HG02973 (cell line): Measurements from ENCODE around the gene ENPP6.

Source experiments
- ATAC-seq: cut with Tn5 transposase; IDR thresholded peaks from one replicate; pipeline ENCODE4 v1.9.1; 2021; ENCODE audit warnings: moderate library complexity; ENCODE audit not compliant: unreplicated experiment

ENPP6 gene

DNA sequence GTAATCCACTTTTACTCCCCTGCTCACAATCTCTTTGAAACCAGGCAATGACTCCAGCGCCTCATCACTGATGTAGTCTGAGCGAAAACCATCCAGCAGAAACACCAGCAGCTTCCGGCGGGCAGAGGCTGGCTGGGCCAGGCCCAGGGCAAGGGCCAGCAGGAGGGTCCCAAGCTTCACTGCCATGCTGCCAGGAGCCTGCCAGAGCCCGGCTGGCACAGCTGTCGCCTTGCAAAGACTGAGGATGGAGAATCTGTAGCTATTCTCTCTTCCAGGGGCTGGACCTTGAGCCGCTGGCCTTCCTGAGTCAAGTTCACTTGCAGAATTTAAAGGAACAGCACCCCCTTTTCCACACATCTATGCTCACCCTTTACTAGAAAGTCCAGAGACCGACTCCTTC, at the start of gene ENPP6:
Gene ENPP6, minus strand, starts transcription at position 240 of the 400 bp plus-strand sequence. Its CDS starts 54 bp downstream, at position 186.
- no peak for ATAC-seq

DNA sequence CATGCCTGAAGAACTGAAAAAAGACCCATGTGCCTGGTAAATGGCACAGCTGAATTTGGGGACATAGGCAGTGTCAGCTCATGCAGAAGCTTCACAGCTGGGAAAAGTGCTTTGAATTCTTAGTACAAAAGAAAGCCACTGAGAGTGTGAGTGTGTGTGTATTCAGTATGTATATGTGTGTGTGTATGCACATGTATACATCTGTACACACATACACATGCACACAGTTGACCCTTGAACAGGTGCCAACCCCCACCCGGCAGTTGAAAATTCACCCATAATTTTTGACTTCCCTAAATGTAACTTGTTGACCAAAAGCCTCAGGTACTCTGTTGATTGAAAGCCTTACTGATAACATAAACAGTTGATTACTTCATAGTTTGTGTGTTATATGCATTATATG, 49.5 kb upstream of the ENPP6 start:
- no peak for ATAC-seq

DNA sequence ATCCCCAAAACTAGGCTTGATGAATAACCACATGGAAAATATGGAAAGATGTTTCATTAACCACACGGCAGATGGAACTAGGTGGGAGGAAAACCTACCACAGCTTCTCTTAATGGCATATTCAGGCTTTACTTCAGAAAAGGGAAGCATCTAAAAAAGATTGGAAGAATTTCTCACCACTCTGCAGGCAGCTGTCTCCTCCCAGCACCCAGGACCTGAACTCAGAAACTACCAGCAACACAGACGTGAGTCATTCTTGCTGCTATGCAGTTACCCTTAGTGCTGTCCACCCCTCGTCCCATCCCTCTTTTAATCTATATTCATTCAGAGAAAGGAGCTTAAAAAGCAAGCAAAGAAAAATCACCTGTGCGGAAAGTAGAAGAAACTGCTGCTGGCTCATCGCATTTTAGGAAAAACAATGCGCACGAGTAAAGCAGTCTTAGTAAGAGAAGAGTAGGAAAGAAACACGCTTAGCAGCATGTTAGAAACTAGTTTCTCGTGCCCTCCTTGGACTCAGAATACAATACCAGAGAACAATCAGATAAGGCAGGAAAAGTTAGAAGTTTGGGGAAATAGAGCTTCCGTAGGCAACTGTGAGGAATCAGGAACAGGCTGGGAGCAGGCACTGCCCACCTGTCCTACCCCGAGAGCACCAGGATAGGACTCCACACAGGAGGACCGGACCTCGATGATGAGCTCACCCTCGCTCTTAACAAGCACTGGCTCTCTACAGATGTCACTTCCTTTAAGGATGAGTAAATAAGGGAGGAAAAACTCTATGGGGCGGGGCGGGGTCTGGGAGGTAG, 48.1 kb upstream of the ENPP6 start:
- no peak for ATAC-seq

- ATAC-seq = no peak
Measured at GRCh38 chr4:184263910-184264732, 46.4 kb upstream of the ENPP6 start.

- ATAC-seq = no peak
Measured at GRCh38 chr4:184263461-184263860, 45.8 kb upstream of the ENPP6 start.

DNA sequence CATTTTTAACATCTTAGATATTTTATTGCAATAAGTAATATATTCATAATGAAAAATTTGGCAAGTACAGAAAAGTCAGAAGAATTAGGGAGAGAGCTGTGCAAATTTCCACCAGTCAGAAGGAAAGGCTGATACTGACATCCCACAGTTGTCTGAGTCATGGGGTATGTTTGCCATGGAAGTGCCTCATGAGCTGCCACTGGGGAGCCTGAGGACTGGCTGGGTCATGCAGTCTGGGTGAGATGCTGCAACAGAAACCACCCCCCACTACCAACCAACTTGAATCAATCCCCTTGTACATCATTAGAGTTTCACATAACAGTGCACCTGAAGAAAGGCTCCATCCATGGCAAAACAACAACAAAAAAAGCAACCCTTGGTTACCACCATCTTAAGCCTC, 45.2 kb upstream of the ENPP6 start:
- no peak for ATAC-seq

GRCh38 chr4:184261246-184261645, 43.6 kb upstream of the ENPP6 start:
- no peak for ATAC-seq

DNA sequence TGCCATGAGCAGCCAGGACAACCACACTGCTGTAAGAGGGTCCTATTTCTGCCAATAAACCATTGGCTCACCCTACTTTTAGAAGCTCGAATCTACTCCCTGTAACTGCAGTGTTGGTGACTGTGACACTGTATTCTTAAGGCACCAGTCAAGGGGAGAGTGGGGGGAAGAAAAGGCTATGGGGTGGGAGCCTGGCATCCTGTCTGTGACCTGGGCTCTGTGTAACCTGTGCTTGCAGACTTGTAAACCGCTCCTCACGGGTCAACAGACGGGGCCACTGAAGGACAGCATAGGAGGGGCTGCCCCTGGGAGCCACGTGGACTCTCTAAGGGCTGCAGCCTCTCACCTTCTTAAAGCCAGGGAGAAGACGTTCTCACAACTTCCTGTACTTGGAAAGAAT, 42.2 kb upstream of the ENPP6 start:
- ATAC-seq = no peak

GRCh38 chr4:184259081-184259480, 41.4 kb upstream of the ENPP6 start:
- no peak for ATAC-seq

- ATAC-seq = no peak
Measured at GRCh38 chr4:184255871-184256642, 38.4 kb upstream of the ENPP6 start.

- ATAC-seq = no peak
Measured at GRCh38 chr4:184255361-184255760, 37.7 kb upstream of the ENPP6 start.

GRCh38 chr4:184253072-184253420, 35.4 kb upstream of the ENPP6 start:
- no peak for ATAC-seq

- no peak for ATAC-seq
Measured at GRCh38 chr4:184252136-184253071, 34.7 kb upstream of the ENPP6 start.

GRCh38 chr4:184251670-184251980, 34.0 kb upstream of the ENPP6 start:
- ATAC-seq = no peak

DNA sequence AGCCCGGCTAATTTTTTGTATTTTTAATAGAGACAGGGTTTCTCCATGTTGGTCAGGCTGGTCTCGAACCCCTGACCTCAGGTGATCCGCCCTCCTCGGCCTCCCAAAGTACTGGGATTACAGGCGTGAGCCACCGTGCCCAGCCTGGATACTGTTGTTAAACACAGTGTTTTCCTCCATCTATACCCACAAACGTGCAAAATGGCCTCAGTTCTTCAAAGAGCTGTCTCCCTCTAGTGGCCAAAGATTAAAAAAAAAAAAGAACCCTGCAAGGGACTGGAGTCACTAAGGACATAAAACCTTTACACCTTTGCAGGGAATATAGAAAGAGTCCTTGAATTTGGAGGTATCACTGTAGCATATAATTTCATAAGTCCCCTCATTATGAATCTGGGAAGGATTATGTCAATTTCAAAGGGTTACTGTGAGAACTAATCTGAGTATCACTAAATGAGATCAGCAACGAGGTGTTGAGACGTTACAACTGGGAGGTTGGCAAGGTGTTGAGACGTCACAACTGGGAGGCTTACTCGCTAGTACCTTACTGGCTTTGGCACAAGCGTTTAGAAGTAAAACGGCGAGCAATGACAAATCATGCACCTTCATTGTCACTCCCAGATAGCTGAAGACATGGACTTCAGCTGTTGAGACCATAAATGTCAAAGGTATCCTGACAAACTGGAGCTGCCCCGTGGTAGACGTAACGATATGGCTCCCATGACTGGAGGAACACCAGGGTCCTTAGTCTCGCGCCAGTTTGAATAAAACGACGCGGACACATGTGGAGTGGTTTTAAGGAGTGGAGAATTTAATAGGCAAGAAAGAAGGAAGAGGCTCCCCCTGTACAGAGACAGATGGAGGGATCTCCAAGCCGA, 33.4 kb upstream of the ENPP6 start:
- peak; percentile 50 for ATAC-seq

- no peak for ATAC-seq
Measured at GRCh38 chr4:184248216-184248615, 30.5 kb upstream of the ENPP6 start.

DNA sequence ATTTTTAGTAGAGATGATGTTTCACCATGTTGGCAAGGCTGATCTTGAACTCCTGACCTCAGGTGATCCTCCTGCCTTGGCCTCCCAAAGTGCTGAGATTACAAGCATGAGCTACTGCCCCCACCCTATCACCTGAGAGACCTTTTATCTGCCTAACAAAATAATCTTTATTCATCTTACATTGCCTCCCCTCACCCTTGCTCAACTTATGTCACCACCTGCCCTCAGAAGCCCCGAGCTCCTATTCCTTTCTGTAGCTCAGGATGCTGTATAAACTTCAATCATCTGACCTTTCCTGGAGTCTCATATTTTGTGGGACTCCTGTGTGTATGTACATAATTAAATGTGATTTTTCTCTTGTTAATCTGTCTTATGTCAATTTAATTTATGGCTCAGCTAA, 29.7 kb upstream of the ENPP6 start:
- ATAC-seq = no peak

DNA sequence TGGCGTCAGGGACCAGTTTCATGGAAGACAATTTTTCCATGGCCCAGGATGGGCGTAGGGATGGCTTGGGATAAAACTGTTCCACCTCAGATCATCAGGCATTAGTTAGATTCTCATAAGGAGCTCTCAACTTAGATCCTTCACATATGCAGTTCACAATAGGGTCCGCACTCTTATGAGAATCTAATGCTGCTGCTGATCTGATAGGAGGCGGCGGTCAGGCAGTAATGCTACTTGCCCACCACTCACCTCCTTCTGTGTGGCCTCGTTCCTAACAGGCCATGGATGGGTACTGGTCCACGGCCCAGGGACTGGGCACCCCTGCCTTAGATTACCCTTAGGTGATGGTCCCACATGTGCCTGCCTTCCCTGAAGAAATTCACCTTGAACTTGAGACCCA, 28.8 kb upstream of the ENPP6 start:
- ATAC-seq = no peak

GRCh38 chr4:184238072-184238745, 20.5 kb upstream of the ENPP6 start:
- ATAC-seq = no peak
